NCI-H1092 treated with DMSO at 0.1 percent for 48 hours (cell line): ENCODE results near the gene A4GNT.

Experiments
- DNase-seq: peaks from one replicate; lab custom pipeline; 2025; lab: John Stamatoyannopoulos, UW

A4GNT gene

GRCh38 chr3:138078901-138079344 is 53.3 kb downstream of the A4GNT start:
- no peak for DNase-seq

DNA sequence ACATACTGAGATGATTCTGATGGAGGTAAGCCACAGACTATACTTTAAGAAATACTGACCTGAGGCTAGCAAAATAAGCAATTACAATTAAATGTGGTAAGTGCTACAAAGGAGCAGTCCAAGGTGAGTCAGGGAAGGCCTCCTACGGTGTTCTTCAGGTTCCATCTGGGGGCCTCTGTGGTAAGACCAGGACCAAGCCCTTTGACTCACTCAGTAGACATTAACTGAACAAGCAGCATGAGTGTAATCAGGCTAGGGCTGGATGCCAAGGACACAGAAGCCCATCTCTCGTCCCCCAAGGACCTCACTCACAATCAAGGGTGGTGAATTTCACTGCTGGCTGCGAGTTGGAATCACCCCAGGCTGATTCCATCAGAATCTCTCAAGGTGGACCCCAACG is 54.1 kb downstream of the A4GNT start:
- no peak for DNase-seq
